GM18508 (cell line): ENCODE results near the gene PCDH19.

ENCODE experiments used
- ATAC-seq: cut with Tn5 transposase; IDR thresholded peaks from one replicate; pipeline ENCODE4 v1.9.1; 2021; ENCODE audit warnings: moderate number of reproducible peaks; ENCODE audit not compliant: insufficient read depth, unreplicated experiment

PCDH19 gene

DNA sequence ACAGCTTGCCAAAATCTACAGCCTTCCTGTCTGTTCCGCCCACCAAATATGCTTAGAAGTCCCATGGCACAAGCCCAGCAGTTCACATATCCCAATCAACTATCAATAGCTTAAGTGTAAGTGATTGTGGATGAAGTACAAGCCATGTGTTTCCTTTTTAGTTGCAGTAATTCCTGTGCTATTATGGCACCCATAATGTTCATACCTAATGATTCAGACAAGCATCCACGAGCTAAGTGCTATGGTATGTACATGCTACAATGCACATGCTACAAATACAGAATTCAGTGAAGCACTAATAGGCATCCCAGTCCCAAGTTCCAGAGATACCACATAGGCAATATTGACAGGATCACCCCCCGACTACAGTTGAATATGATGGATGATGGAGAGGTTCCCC lies 94.5 kb downstream of the PCDH19 start:
- ATAC-seq, result no peak

GRCh38 chrX:100299559-100299958 lies 110.5 kb downstream of the PCDH19 start:
- ATAC-seq, result no peak

GRCh38 chrX:100297728-100298127 lies 112.3 kb downstream of the PCDH19 start:
- ATAC-seq, result no peak

- ATAC-seq, result no peak
Measured at GRCh38 chrX:100296183-100296753, 113.8 kb downstream of the PCDH19 start.

DNA sequence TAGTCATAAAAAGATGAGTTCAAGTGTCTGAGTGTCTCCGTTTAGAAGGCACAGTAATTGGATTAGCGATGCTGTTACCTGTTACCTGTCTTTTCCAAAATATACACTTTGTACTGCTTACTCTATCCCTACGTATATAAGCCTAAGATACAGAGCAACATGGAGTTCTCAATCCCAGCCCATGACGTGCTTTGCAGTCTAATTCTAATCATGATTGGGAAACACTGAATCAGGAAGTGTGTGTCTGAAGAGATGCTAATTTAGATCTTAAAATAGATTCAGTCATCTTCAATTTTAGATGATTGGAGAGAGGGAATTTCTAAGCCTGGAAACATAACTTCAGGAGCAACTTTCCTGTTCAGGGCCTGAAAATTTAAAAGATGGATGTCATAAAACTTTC lies 115.1 kb downstream of the PCDH19 start:
- ATAC-seq, result no peak

DNA sequence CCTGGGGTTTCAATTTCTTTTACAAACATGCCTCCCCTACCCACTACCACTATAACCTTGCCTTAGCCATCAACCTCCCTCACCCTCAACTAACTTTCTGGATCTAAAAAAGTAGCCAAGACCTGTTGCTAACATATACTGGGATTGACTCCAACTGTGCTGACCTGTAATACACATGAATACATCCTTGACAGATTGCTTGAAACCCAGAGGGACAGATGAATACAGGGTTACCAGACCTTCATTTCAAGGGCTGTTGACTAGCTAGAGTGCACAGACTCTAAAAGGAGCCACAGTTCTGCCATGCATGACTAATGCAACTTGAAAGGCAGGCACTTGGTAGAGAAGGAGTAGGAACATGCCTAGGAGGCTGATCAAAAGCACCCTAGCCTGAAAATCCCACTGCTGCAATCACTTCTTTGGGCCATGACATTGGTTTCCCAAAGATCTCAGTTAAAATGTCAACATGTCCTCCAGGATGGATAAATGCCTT lies 121.0 kb downstream of the PCDH19 start:
- no peak for ATAC-seq

DNA sequence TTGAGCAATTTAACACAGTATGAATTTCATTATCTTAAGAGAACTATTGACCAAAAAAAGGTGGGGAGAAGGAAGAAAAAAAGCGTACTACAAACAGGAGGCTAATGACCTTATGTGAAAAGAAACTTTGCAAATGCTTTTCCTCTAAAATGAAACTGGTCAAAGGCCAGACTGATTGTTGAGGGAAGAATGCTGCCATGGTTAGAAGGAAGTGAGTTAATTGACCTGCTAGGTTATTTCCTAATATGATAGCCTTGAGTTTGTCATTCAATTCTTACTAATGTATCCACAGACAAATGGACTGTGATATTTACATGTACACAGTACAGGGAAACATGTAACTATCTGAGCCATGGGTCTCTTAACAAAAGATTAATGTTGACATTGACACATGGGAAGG lies 132.8 kb downstream of the PCDH19 start:
- no peak for ATAC-seq

DNA sequence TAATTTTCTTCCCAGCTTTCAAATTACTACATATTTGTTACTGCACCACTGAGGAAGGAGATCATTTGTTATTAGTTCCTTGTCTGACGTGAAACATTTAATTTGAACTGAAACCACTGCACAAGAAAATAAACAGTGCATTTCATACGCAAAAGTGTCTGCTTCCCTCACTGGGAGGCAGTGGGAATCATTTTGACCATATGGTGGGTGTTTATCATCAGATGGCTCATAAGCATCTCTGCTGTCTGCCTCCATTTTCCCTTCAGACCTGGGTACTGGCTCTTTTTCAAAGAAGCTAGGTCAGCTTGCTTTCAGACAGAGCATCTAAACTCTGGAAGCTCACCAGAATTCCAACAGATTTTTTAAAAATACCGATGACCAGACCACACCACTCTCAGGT lies 135.2 kb downstream of the PCDH19 start:
- no peak for ATAC-seq

DNA sequence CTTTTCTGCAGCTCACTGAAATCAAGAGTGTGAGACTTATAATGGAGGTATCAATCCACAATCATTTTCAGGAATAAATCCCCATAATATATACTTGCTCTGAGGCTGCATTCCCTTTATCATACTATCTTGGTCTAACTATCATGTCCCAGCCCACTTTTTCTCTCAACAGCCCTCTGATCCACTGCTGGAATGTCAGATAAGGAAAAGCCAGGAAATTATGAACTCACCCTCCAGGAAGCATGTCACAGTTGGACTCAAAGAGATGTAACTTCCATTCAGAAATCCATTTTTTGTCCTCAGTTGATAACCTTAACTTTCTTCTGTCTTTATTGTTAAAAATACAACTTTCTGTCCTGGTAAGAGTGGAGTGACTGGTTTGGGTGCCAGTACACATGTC lies 144.9 kb downstream of the PCDH19 start:
- ATAC-seq, result no peak

DNA sequence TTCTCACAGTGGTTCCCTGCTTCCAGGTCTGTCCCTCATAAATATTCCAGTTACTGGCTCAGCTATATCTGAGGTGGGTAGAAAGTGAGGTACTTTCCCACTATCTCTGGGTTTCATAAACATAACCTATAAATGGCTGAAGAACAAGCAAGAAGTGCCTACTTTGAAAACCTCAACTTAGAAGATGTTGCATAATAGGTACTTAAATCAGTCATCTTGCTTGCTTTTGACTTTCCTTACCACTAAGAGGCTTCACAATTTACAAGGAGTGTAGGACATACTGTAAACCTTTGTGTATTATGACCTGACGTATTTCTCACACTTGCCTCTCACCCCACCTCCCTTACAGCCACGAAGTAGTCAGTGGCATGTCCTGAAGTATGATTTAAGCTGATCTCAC lies 145.9 kb downstream of the PCDH19 start:
- ATAC-seq, result peak; percentile 95

- no peak for ATAC-seq
Measured at GRCh38 chrX:100263650-100264049, 146.4 kb downstream of the PCDH19 start.

DNA sequence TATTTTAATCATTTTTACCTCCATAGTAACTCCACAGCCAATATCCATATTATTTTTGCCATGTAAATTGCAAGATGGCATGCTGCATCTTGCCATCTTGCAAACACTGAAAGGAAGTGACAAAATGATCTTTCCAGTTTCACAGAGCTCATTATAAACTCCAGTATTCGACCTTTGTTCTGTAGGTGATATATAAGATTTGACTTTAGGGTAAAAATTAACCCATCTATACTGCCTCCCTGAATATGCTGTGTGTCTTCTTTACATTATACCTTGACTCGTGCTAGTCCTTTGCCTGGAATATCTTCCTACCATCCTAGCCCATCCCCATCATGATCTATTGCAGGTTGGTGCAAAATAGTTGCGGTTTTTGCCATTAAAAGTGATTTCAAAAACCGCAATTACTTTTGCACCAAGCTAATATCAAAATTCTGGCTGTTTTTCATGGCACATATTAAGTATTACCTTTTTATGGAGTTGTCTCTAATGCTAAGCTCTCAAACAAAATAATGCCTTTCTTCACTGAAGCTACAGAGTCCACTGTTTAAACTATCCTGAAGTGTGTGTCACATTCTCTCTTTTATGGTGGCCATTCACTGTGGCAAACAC lies 161.1 kb downstream of the PCDH19 start:
- ATAC-seq, result no peak

DNA sequence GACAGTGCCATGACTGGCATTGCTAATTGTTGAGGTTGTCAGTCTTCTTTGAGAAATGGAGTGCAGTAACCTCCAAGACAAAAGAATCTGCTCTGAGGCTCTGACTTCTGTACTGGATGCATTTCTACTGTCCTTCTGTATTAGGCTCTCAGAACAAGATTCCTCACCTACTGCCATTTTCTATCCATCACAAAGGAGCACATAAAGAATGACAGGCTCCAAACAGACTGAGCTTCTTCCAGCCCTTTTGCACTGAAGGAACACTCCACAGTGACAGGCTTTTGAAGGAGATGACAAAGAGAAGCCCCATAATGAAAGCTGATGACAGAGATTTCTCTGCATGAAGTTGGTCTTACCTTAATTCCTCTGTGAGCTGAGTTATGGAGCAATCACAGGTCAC lies 162.2 kb downstream of the PCDH19 start:
- ATAC-seq, result no peak

GRCh38 chrX:100244681-100245080 lies 165.4 kb downstream of the PCDH19 start:
- ATAC-seq, result no peak
